ENCODE results near the gene PPP2R5E. TPM values are rescaled to one million over a fixed set of nuclear protein-coding genes. Genes with fewer than 3 reads are reported as not detected.

The PPP2R5E gene
- total RNA-seq, 2 experiments from 2014 or later: 39.5 to 39.8 TPM

DNA sequence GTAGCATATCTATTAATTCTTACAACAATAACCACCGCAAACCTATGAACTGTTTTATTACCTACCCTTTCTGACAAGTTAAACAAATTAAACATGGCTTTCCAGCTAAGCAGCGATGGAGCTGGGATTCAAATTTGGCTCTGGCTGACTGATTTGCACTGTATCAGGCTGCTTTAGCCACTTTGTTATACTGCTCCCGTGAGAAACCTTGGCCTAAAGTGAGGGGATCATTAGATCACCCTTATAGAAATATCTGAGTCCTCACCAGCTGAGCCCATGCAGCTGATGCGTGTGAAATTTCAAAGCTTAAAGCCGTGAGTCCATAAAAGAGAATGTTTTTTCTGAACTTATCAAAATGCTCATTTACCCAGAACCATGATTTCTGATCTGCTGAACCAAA lies 216.3 kb downstream of the PPP2R5E start:
- intact Hi-C loops (cut with micrococcal nuclease): no loop called here
- Mint-ChIP-seq H3K9me3 (no peaks in the 10 kb centered on the region), H3K4me3 (no peak overlapping the region), H3K4me1 (ENCODE audit: low read depth) (no peaks in the 10 kb centered on the region), H3K36me3 (ENCODE audit: low read depth) (no peaks in the 10 kb centered on the region), H3K27ac (no peak overlapping the region), H3K27me3 (peaks cover 3% of the 10 kb centered on the region)
- CTCF ChIA-PET: no interaction called here
- TF ChIP-seq, protein P1, sequence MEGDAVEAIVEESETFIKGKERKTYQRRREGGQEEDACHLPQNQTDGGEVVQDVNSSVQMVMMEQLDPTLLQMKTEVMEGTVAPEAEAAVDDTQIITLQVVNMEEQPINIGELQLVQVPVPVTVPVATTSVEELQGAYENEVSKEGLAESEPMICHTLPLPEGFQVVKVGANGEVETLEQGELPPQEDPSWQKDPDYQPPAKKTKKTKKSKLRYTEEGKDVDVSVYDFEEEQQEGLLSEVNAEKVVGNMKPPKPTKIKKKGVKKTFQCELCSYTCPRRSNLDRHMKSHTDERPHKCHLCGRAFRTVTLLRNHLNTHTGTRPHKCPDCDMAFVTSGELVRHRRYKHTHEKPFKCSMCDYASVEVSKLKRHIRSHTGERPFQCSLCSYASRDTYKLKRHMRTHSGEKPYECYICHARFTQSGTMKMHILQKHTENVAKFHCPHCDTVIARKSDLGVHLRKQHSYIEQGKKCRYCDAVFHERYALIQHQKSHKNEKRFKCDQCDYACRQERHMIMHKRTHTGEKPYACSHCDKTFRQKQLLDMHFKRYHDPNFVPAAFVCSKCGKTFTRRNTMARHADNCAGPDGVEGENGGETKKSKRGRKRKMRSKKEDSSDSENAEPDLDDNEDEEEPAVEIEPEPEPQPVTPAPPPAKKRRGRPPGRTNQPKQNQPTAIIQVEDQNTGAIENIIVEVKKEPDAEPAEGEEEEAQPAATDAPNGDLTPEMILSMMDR (IDR thresholded peaks at IDR 0.05): no peak
- no peak for ATAC-seq
- POLR2A ChIA-PET: no interaction called here
- no peak for DNase-seq

DNA sequence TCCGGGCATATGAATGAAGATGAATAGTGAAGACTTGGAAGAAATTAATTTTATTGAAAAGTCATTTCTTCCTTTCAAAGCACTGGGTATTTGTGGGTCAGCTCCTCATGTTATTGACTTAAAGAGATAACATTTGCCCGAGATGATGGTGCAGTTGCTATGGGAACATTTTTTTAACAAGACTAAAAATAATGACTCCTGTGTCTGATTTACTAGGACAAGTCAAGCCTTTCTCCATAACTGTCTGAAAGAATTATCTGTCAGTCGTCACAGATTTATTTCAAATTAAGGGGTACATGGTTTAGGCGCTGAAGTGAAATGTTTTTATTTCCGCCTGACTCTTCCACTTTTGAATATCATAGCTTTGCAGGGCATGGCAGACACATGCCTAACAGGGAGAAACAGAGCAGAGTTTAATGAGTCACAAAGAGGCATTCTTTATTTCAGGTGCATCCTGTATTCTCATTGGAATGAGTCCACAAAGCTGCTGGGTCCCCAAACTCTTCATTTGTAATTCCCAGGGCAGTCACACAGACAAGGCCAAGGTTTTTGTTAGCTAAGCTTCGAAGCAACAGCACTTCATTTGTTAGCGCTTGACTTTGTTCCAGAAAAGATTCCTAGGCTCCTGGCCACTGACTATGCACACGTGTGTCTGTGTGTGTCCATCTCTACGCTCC lies 220.1 kb downstream of the PPP2R5E start:
- TF ChIP-seq, protein P1 (IDR thresholded peaks at IDR 0.05): no peak
- H3K4me3 Mint-ChIP-seq: no peak overlapping the region
- intact Hi-C loops (cut with micrococcal nuclease): no loop called here
- no peaks in the 10 kb centered on the region for H3K4me1 Mint-ChIP-seq (ENCODE audit: low read depth)
- no peak for DNase-seq
- H3K27ac Mint-ChIP-seq: no peak overlapping the region
- ATAC-seq: no peak
- POLR2A ChIA-PET: no interaction called here
- H3K9me3 Mint-ChIP-seq: no peaks in the 10 kb centered on the region
- CTCF ChIA-PET: interaction anchor here (0.6 to 0.9 kb wide), 3 partner anchors 15 to 312 kb away, joined by 3 to 4 read pairs (median 3); no protein-coding TSS in a partner anchor
- H3K36me3 Mint-ChIP-seq (ENCODE audit: low read depth): no peaks in the 10 kb centered on the region
- peaks cover 1% of the 10 kb centered on the region for H3K27me3 Mint-ChIP-seq

DNA sequence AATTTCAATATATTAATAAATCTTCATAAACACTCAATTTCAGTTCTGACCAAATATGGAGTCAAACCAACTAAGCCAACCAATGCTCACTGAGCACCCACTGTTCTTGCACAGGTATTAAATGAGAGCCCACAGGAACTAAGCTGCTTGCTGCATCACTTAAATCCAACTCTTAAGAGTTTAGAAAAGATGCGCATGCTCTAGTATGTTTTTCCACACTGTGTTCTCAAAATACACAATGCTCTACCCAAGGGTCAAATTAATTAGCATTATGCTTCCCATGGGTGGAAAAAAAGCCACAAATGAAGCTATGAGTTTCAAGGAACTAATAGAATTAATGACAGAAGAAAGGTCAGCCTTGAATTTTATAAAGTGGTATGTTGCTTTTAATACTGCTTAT lies 220.7 kb downstream of the PPP2R5E start:
- Mint-ChIP-seq H3K4me3 (no peak overlapping the region), H3K27ac (no peak overlapping the region), H3K9me3 (no peaks in the 10 kb centered on the region), H3K4me1 (ENCODE audit: low read depth) (no peaks in the 10 kb centered on the region), H3K36me3 (ENCODE audit: low read depth) (no peaks in the 10 kb centered on the region), H3K27me3 (peaks cover 2% of the 10 kb centered on the region)
- no peak for DNase-seq
- intact Hi-C loops (cut with micrococcal nuclease): no loop called here
- ChIA-PET POLR2A (no interaction called here), CTCF (interaction anchor here (0.6 to 0.9 kb wide), 3 partner anchors 14 to 313 kb away, joined by 3 to 4 read pairs (median 3); no protein-coding TSS in a partner anchor)
- TF ChIP-seq, protein P1 (IDR thresholded peaks at IDR 0.05): no peak
- ATAC-seq: no peak

Other genes starting within 250 kb of the PPP2R5E start
- not detected for gene GPHB5, start 224.4 kb downstream of the PPP2R5E start, total RNA-seq
- gene WDR89, start 98.5 kb upstream of the PPP2R5E start, total RNA-seq: 10 to 100 TPM; 30.9 to 33.4 TPM
- 10 to 100 TPM; 10.5 to 10.9 TPM for gene SGPP1, start 184.7 kb upstream of the PPP2R5E start, total RNA-seq

All from activated CD8-positive, alpha-beta T cell treated with anti-CD3 and anti-CD28 coated beads for 36 hours (primary cell).